ENCODE data around the gene OSBPL6. TPM values are rescaled to one million over a fixed set of nuclear protein-coding genes. Genes with fewer than 3 reads are reported as not detected.
A peak's percentile ranks its signal among the peaks of the same experiment; 100 is the strongest.

Gene OSBPL6
- total and polyA plus RNA-seq, 4 donors = 1.3 to 3.3 (median 2.2) TPM

DNA sequence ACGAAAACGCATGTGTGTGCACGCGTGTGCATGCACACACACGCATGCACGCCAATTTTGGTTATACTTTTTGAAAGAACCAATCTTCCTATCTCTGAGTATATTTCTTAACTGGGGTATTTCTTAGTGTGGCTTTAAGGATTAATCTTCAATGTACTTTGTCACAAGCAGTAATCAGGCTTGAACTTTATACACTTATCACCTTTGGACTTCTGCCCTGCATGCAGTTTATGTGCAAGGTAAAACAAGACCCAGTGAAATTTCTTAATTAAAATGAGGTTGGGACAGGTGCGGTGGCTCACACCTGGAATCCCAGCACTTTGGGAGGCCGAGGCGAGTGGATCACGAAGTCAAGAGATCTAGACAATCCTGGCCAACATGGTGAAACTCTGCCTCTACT lies 85.3 kb downstream of the OSBPL6 start (continued):
- TF ChIP-seq, protein P1, sequence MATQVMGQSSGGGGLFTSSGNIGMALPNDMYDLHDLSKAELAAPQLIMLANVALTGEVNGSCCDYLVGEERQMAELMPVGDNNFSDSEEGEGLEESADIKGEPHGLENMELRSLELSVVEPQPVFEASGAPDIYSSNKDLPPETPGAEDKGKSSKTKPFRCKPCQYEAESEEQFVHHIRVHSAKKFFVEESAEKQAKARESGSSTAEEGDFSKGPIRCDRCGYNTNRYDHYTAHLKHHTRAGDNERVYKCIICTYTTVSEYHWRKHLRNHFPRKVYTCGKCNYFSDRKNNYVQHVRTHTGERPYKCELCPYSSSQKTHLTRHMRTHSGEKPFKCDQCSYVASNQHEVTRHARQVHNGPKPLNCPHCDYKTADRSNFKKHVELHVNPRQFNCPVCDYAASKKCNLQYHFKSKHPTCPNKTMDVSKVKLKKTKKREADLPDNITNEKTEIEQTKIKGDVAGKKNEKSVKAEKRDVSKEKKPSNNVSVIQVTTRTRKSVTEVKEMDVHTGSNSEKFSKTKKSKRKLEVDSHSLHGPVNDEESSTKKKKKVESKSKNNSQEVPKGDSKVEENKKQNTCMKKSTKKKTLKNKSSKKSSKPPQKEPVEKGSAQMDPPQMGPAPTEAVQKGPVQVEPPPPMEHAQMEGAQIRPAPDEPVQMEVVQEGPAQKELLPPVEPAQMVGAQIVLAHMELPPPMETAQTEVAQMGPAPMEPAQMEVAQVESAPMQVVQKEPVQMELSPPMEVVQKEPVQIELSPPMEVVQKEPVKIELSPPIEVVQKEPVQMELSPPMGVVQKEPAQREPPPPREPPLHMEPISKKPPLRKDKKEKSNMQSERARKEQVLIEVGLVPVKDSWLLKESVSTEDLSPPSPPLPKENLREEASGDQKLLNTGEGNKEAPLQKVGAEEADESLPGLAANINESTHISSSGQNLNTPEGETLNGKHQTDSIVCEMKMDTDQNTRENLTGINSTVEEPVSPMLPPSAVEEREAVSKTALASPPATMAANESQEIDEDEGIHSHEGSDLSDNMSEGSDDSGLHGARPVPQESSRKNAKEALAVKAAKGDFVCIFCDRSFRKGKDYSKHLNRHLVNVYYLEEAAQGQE (IDR thresholded peaks at IDR 0.05) = peak; percentile 22

DNA sequence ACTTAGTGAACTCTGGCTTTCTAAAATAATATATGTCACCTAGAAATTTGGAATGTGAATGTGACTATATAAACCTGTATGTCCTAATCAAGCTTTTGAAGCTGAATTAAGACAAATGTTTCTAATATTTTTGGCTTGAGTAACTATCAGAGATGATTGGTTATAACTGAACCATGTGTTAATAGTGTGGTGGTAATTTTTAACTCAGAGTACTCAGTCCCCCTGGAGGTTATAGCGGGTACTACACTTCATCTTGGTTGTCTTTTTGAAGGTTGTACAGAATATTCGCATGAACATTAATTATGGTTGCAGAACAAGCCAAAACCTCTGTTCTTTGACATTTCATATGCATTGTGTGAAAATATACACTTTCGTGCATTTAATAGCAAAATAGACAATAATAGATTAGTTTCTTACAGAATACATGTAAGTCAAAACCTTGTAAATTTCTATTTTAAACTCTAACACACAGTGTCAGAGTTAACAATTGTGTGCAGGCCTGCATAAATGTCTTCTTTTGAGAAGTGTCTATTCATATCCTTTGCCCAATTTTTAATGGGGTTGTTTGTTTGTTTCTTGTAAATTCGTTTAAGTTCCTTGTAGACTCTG lies 86.0 kb downstream of the OSBPL6 start:
- TF ChIP-seq, protein P2, sequence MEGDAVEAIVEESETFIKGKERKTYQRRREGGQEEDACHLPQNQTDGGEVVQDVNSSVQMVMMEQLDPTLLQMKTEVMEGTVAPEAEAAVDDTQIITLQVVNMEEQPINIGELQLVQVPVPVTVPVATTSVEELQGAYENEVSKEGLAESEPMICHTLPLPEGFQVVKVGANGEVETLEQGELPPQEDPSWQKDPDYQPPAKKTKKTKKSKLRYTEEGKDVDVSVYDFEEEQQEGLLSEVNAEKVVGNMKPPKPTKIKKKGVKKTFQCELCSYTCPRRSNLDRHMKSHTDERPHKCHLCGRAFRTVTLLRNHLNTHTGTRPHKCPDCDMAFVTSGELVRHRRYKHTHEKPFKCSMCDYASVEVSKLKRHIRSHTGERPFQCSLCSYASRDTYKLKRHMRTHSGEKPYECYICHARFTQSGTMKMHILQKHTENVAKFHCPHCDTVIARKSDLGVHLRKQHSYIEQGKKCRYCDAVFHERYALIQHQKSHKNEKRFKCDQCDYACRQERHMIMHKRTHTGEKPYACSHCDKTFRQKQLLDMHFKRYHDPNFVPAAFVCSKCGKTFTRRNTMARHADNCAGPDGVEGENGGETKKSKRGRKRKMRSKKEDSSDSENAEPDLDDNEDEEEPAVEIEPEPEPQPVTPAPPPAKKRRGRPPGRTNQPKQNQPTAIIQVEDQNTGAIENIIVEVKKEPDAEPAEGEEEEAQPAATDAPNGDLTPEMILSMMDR (IDR thresholded peaks at IDR 0.05; ENCODE audit: low read depth, low read length, missing input control) = peak; percentile 64
- TF ChIP-seq FOXA2 (IDR thresholded peaks at IDR 0.05) (no peak), RAD21 (IDR thresholded peaks at IDR 0.05) (peak; percentile 58 to 79)
- no peaks in the 10 kb centered on the region for H3K27me3 ChIP-seq (ENCODE audit: control insufficient read depth in 4 of 4, insufficient read depth in 4 of 4, low read length in 3 of 4)
- H3K27ac ChIP-seq (ENCODE audit: low read depth in 1 of 2, low read length in 2 of 2) = no peak overlapping the region
- WGBS = 64% methylated on average over 4 of the region's 4 CpGs
- no peak for DNase-seq (ENCODE audit: low spot score)
- H3K4me3 ChIP-seq (ENCODE audit: low read depth in 1 of 3, low read length in 3 of 3) = no peak overlapping the region
- no peaks in the 10 kb centered on the region for H3K9me3 ChIP-seq (ENCODE audit: control insufficient read depth in 4 of 4, low read length in 3 of 4)
- H3K9ac ChIP-seq (ENCODE audit: low read depth in 1 of 2, low read length in 2 of 2) = no peak overlapping the region
- H3K4me1 ChIP-seq (ENCODE audit: control insufficient read depth in 4 of 4, insufficient read depth in 4 of 4, low read length in 3 of 4) = peaks cover under 1 to 28% (median 18%) of the 10 kb centered on the region in 4 donors
- no peaks in the 10 kb centered on the region for H3K36me3 ChIP-seq (ENCODE audit: control insufficient read depth in 4 of 4, insufficient read depth in 3 of 4, low read depth in 1 of 4, low read length in 3 of 4)

DNA sequence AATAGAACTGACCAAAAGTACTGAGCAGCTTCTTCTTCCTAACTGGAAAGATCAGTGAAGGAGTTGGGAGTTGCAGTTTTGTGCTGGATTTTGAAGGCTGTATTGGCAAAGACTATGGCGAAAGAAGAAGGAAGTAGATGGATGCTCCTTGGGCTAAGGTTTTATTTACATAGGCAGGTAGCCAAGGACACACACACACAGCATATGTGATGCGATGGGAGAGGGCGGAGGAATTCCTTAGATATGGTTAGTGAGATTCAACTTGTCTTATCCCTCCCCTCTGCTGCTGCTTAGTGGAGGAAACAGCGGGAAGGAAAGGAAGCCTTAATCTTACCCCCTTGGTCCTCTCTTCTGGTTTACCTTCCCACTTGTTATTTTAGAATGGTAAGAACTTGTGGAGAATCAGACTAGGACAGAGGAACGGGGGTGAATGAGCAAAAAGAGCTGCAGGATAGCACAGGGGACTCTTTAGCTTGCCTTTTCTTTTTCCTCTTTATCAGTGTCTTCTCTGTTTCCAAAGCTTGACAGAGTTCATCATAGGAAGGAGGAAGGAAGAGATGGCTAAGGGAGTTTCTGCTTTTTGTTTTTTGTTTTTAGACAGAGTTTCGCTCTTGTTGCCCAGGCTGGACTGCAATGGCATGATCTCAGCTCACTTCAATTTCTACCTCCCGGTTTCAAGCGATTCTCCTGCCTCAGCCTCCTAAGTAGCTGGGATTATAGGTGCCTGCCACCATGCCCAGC lies 87.9 kb downstream of the OSBPL6 start:
- Histone ChIP-seq H3K36me3 (ENCODE audit: control insufficient read depth in 4 of 4, insufficient read depth in 3 of 4, low read depth in 1 of 4, low read length in 3 of 4) (no peaks in the 10 kb centered on the region), H3K9me3 (ENCODE audit: control insufficient read depth in 4 of 4, low read length in 3 of 4) (no peaks in the 10 kb centered on the region), H3K27me3 (ENCODE audit: control insufficient read depth in 4 of 4, insufficient read depth in 4 of 4, low read length in 3 of 4) (no peaks in the 10 kb centered on the region), H3K4me3 (ENCODE audit: low read depth in 1 of 3, low read length in 3 of 3) (no peak overlapping the region), H3K9ac (ENCODE audit: low read depth in 1 of 2, low read length in 2 of 2) (no peak overlapping the region), H3K4me1 (ENCODE audit: control insufficient read depth in 4 of 4, insufficient read depth in 4 of 4, low read length in 3 of 4) (peaks cover 0 to 23% (median 18%) of the 10 kb centered on the region in 4 donors), H3K27ac (ENCODE audit: low read depth in 1 of 2, low read length in 2 of 2) (no peak overlapping the region)
- 73% methylated on average over 8 of the region's 8 CpGs for WGBS
- DNase-seq (ENCODE audit: low spot score) = no peak
- TF ChIP-seq, protein P1 (IDR thresholded peaks at IDR 0.05) = no peak
- TF ChIP-seq, protein P2 (IDR thresholded peaks at IDR 0.05; ENCODE audit: low read depth, low read length, missing input control) = no peak
- no peak for TF ChIP-seq NR2F2 (IDR thresholded peaks at IDR 0.05)
- no peak for TF ChIP-seq HNF4G (IDR thresholded peaks at IDR 0.05)
- TF ChIP-seq FOXA1 (IDR thresholded peaks at IDR 0.05) = no peak
- no peak for TF ChIP-seq FOXA2 (IDR thresholded peaks at IDR 0.05)
- no peak for TF ChIP-seq EGR1 (IDR thresholded peaks at IDR 0.05; ENCODE audit: low read depth in 2 of 2)
- TF ChIP-seq, protein P3, sequence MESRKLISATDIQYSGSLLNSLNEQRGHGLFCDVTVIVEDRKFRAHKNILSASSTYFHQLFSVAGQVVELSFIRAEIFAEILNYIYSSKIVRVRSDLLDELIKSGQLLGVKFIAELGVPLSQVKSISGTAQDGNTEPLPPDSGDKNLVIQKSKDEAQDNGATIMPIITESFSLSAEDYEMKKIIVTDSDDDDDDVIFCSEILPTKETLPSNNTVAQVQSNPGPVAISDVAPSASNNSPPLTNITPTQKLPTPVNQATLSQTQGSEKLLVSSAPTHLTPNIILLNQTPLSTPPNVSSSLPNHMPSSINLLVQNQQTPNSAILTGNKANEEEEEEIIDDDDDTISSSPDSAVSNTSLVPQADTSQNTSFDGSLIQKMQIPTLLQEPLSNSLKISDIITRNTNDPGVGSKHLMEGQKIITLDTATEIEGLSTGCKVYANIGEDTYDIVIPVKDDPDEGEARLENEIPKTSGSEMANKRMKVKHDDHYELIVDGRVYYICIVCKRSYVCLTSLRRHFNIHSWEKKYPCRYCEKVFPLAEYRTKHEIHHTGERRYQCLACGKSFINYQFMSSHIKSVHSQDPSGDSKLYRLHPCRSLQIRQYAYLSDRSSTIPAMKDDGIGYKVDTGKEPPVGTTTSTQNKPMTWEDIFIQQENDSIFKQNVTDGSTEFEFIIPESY (IDR thresholded peaks at IDR 0.05) = no peak
- TF ChIP-seq RXRA (IDR thresholded peaks at IDR 0.05) = no peak
- no peak for TF ChIP-seq GABPA (IDR thresholded peaks at IDR 0.05 in 1 of 2, conservative IDR thresholded peaks at IDR 0.05 in 1 of 2)
- no peak for TF ChIP-seq RAD21 (IDR thresholded peaks at IDR 0.05)
- TF ChIP-seq YY1 (IDR thresholded peaks at IDR 0.05) = no peak
- TF ChIP-seq, protein P4, sequence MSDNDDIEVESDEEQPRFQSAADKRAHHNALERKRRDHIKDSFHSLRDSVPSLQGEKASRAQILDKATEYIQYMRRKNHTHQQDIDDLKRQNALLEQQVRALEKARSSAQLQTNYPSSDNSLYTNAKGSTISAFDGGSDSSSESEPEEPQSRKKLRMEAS (IDR thresholded peaks at IDR 0.05) = no peak
- TF ChIP-seq SP1 (IDR thresholded peaks at IDR 0.05) = no peak

All from liver (tissue), 9 donors.